Measurements from ENCODE around the gene EPHA4.

Gene EPHA4

DNA sequence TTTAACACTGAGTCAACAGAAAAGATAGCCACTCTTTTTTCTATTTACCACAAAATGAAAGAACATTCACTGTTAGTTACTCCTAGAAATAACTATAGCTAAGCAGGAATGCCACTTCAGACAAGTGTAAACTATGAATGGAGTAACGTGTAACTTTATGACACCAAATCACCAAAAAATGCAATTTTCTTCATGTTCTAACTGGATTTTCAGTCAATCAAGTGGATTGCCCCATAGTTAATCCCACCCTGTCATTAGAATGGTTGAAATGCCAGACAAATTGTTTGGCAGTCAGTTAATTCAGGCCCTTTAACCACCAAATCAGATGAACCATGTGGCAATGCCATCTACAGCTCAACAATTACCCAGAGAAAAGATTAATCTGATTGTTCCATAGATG lies 9.9 kb downstream of the EPHA4 start:
- H3K4me3 ChIP-seq (ENCODE audit: low read depth, low read length): no peak overlapping the region
- in situ Hi-C loops (cut with HindIII; ENCODE audit: low sequenced_read_pairs): no loop called here
- TF ChIP-seq, protein P1, sequence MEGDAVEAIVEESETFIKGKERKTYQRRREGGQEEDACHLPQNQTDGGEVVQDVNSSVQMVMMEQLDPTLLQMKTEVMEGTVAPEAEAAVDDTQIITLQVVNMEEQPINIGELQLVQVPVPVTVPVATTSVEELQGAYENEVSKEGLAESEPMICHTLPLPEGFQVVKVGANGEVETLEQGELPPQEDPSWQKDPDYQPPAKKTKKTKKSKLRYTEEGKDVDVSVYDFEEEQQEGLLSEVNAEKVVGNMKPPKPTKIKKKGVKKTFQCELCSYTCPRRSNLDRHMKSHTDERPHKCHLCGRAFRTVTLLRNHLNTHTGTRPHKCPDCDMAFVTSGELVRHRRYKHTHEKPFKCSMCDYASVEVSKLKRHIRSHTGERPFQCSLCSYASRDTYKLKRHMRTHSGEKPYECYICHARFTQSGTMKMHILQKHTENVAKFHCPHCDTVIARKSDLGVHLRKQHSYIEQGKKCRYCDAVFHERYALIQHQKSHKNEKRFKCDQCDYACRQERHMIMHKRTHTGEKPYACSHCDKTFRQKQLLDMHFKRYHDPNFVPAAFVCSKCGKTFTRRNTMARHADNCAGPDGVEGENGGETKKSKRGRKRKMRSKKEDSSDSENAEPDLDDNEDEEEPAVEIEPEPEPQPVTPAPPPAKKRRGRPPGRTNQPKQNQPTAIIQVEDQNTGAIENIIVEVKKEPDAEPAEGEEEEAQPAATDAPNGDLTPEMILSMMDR (IDR thresholded peaks at IDR 0.05; ENCODE audit: low read depth, low read length): no peak
- DNase-seq (ENCODE audit: low read depth, low spot score): no peak

GRCh38 chr2:221561770-221562169 lies 10.3 kb downstream of the EPHA4 start:
- in situ Hi-C loops (cut with HindIII; ENCODE audit: low sequenced_read_pairs): no loop called here

DNA sequence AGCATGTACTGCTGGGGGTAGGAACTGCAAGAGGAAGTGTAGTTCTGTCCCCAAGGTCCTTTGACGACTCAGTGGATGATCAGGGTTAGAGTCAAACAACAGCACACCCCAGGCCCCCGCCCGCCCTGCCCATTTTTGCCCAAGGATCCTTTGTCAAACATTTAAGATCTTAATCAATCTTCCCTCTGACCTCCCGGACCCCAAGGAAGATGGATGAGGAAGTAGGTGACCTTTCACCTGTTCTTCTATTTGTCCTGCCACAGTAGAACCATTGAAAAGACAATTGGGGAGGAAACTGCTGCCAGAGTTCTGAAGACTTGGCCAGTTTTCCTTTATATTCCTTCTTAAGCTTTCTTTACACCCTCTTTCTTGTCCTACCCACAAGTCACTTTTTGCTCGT lies 12.1 kb downstream of the EPHA4 start:
- no peak overlapping the region for H3K4me3 ChIP-seq (ENCODE audit: low read depth, low read length)
- TF ChIP-seq, protein P1 (IDR thresholded peaks at IDR 0.05; ENCODE audit: low read depth, low read length): no peak
- in situ Hi-C loops (cut with HindIII; ENCODE audit: low sequenced_read_pairs): no loop called here
- DNase-seq (ENCODE audit: low read depth, low spot score): no peak

More at GRCh38 chr2:221561770-221562169, 10.3 kb downstream of the EPHA4 start:
- no peak for DNase-seq (ENCODE audit: low read depth, low spot score)
- no peak overlapping the region for H3K4me3 ChIP-seq (ENCODE audit: low read depth, low read length)
- TF ChIP-seq, protein P1 (IDR thresholded peaks at IDR 0.05; ENCODE audit: low read depth, low read length): no peak

DNA sequence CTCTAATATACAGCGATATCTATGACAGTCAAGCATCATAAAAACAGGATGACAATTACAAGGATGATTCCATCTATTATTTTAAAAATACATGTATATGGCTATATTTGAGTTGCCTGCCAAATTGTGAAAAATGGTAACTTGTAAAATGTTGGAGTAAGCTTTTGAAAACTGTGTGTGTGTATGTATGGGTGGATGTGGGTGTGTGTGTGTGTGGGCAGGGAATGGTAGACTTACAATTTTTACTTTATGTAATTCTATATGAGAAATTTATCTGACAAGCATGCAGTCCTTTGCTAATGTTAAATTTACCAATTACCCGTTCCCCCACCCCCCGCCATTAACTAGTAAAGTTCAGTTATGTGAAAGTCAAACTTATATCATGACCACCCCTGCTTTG lies 14.0 kb downstream of the EPHA4 start:
- TF ChIP-seq, protein P1 (IDR thresholded peaks at IDR 0.05; ENCODE audit: low read depth, low read length): no peak
- DNase-seq (ENCODE audit: low read depth, low spot score): no peak
- in situ Hi-C loops (cut with HindIII; ENCODE audit: low sequenced_read_pairs): no loop called here
- no peak overlapping the region for H3K4me3 ChIP-seq (ENCODE audit: low read depth, low read length)

DNA sequence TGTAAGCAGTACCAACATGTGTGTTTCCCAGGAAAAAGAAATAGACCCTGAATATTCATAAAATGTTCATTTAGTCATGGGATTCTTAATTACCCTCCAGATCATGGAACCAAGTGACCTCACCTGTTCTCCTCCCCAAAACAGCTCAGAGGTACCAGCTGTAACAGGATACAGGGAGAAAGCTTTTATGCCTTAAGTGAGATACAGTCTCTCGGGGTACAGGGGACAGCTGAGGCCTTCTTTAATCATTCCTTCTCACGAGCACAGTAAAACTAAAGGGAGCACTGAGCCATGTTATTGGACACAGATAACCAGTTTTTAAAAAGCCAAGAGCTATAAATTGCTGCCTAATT lies 16.6 kb downstream of the EPHA4 start:
- no peak overlapping the region for H3K4me3 ChIP-seq (ENCODE audit: low read depth, low read length)
- in situ Hi-C loops (cut with HindIII; ENCODE audit: low sequenced_read_pairs): no loop called here
- DNase-seq (ENCODE audit: low read depth, low spot score): no peak
- TF ChIP-seq, protein P1 (IDR thresholded peaks at IDR 0.05; ENCODE audit: low read depth, low read length): no peak

DNA sequence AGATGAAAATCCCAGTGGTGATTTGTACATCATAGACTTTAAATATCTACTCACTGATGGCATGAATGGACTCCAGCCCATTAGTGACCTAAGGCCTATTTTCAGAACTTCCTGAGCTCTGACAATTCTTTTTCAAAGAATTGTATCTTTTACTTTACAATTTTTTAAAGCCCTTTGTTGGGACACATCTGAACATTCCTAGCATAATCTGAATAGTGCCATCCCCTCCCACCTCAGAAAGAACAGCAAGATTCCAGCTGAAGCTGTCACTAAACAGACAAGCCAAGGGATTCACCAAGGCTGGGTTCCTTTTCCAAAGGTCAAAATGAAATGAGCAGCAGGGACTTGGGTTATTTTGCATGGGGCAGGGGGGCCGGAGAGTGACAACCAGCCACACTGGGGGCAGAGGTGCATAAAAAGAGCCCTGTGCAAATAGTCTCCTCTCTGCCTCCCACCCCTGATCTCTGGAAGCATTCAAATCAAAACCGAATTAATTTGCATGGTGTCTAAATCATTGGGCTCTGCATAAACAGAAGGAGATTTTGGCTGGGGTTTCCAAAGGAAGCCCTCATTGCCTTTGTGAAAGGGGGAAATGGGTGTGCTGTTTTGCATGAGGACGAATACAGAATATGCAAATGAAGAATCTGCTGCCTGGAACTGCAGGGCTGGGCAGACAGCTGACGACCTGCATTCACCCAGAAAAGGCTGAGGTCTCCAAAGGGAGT lies 17.2 kb downstream of the EPHA4 start:
- in situ Hi-C loops (cut with HindIII; ENCODE audit: low sequenced_read_pairs): no loop called here
- H3K4me3 ChIP-seq (ENCODE audit: low read depth, low read length): no peak overlapping the region
- no peak for DNase-seq (ENCODE audit: low read depth, low spot score)
- TF ChIP-seq, protein P1 (IDR thresholded peaks at IDR 0.05; ENCODE audit: low read depth, low read length): no peak

All from astrocyte of the spinal cord (primary cell).